ENCODE measurements around the gene CHST3. TPM values are rescaled to one million over a fixed set of nuclear protein-coding genes. Genes with fewer than 3 reads are reported as not detected.
A peak's percentile ranks its signal among the peaks of the same experiment; 100 is the strongest.

CHST3 gene
- total and polyA plus RNA-seq, 11 donors, result 8.1 to 51.3 (median 25.0) TPM

GRCh38 chr10:72050873-72051272 is 86.7 kb downstream of the CHST3 start:
- Histone ChIP-seq H3K9me3 (peaks cover 0 to 10% (median 0%) of the 10 kb centered on the region in 12 donors), H3K27ac (peak overlapping the region in 1 of 12 donors; percentile 49), H3K4me3 (no peak overlapping the region), H3K36me3 (no peaks in the 10 kb centered on the region), H3K4me1 (peaks cover 0 to 11% (median 0%) of the 10 kb centered on the region in 12 donors), H3K27me3 (no peaks in the 10 kb centered on the region)
- DNase-seq (peak in 1 of 5 donors; percentile 56), ATAC-seq (peak; percentile 24 to 65 (median 50))
- WGBS, 4 donors, result 33 to 61% (median 46%) methylated on average over 3 of the region's 3 CpGs
- intact Hi-C loops (cut with DNase I), result loop anchor here in 7 of 10 donors (2.0 to 10.0 kb wide), 8 partner anchors 64 to 286 kb away; partner anchors contain the start of genes ANAPC16 (in 5 of the 7) and ASCC1 (in 5 of the 7)
- TF ChIP-seq CTCF (IDR thresholded peaks at IDR 0.05) (no peak), POLR2A (IDR thresholded peaks at IDR 0.05) (no peak)

- no peak for DNase-seq
- H3K4me1 ChIP-seq, result peaks cover 0 to 18% (median 5%) of the 10 kb centered on the region in 12 donors
- ATAC-seq, result no peak
- H3K9me3 ChIP-seq, result peaks cover 0 to 6% (median 0%) of the 10 kb centered on the region in 12 donors
- no peak overlapping the region for H3K27ac ChIP-seq
- no peaks in the 10 kb centered on the region for H3K27me3 ChIP-seq
- H3K4me3 ChIP-seq, result no peak overlapping the region
- 90 to 97% (median 95%) methylated on average over 6 to 7 of the region's 7 CpGs for WGBS, 4 donors
- intact Hi-C loops (cut with DNase I), result loop anchor here in 6 of 10 donors (5.0 to 10.0 kb wide), 7 partner anchors 61 to 284 kb away; partner anchors contain the start of genes ANAPC16 (in 5 of the 6) and ASCC1 (in 5 of the 6)
- TF ChIP-seq CTCF (IDR thresholded peaks at IDR 0.05), result no peak
- no peak for TF ChIP-seq POLR2A (IDR thresholded peaks at IDR 0.05)
- no peaks in the 10 kb centered on the region for H3K36me3 ChIP-seq
Observed at GRCh38 chr10:72053690-72054089, 89.5 kb downstream of the CHST3 start.

- intact Hi-C loops (cut with DNase I), result loop anchor here in 5 of 10 donors (5.0 to 10.0 kb wide), 4 partner anchors 51 to 271 kb away; partner anchors contain the start of genes ANAPC16 (in 3 of the 5) and ASCC1 (in 3 of the 5)
Observed at GRCh38 chr10:72056113-72056512, 91.9 kb downstream of the CHST3 start.

More at GRCh38 chr10:72056113-72056512, 91.9 kb downstream of the CHST3 start:
- DNase-seq (peak in 1 of 5 donors; percentile 54), ATAC-seq (peak in 3 of 4 donors; percentile 40 to 50 (median 41))
- Histone ChIP-seq H3K4me1 (peaks cover 0 to 19% (median 8%) of the 10 kb centered on the region in 12 donors), H3K27ac (no peak overlapping the region), H3K27me3 (no peaks in the 10 kb centered on the region), H3K4me3 (no peak overlapping the region), H3K9me3 (no peaks in the 10 kb centered on the region), H3K36me3 (no peaks in the 10 kb centered on the region)
- TF ChIP-seq CTCF (IDR thresholded peaks at IDR 0.05) (no peak), POLR2A (IDR thresholded peaks at IDR 0.05) (no peak)
- WGBS, 4 donors, result 69 to 75% (median 73%) methylated on average over 4 to 5 of the region's 5 CpGs

Data from heart left ventricle (tissue), 16 donors.